Upper lobe of left lung (tissue), 6 donors: ENCODE measurements around the gene PLD3. TPM values are rescaled to one million over a fixed set of nuclear protein-coding genes. Genes with fewer than 3 reads are reported as not detected.

Experiments used
- ATAC-seq, 2 donors: fragments of 200-7000 bp; cut with Tn5 transposase; one replicate each; pipeline ENCODE4 v1.9.1; 2022; ENCODE audit warnings: mild to moderate bottlenecking in 2 of 2, moderate library complexity in 2 of 2; ENCODE audit not compliant: low FRiP score in 2 of 2
- DNase-seq, 2 donors: peaks; one replicate each; pipeline ENCODE4 v3.0.0-alpha.2; 2019 to 2020
- H3K27ac ChIP-seq, 4 donors: fragments of 200-600 bp; sonication (generic); one replicate each; pipeline ENCODE4 v1.5.1; 2016 to 2019
- H3K27me3 ChIP-seq, 4 donors: fragments of 200-600 bp; sonication (generic); one replicate each; pipeline ENCODE4 v1.5.1; 2017 to 2019
- H3K36me3 ChIP-seq, 4 donors: fragments of 200-600 bp; sonication (generic); one replicate each; pipeline ENCODE4 v1.5.1; 2016 to 2019
- H3K4me1 ChIP-seq, 4 donors: fragments of 200-600 bp; sonication (generic); one replicate each; pipeline ENCODE4 v1.5.1; 2018 to 2019
- H3K4me3 ChIP-seq, 4 donors: fragments of 200-600 bp; sonication (generic); one replicate each; pipeline ENCODE4 v1.5.1; 2017 to 2019; ENCODE audit warnings: mild to moderate bottlenecking in 2 of 4, moderate library complexity in 1 of 4
- H3K9me3 ChIP-seq, 4 donors: fragments of 200-600 bp; sonication (generic); one replicate each; pipeline ENCODE4 v1.5.1; 2018 to 2019
- CTCF ChIP-seq, 6 experiments: fragments of 450-650 bp in 4 of 6; fragments of 200-600 bp in 2 of 6; sonication (generic) in 2 of 6; IDR thresholded peaks; one replicate each; pipeline ENCODE4 v1.5.1; 2016 to 2019; ENCODE audit warnings: antibody characterized with exemption in 6 of 6
- EP300 ChIP-seq, 4 donors: sonication (generic); formaldehyde crosslinking; IDR thresholded peaks; one replicate each; pipeline ENCODE4 v1.5.1; 2017; ENCODE audit warnings: antibody characterized with exemption in 4 of 4, control low read depth in 2 of 4
- POLR2A ChIP-seq, 4 donors: fragments of 450-650 bp; IDR thresholded peaks; one replicate each; pipeline ENCODE4 v1.5.1; 2016 to 2017; ENCODE audit warnings: antibody characterized with exemption in 4 of 4, mild to moderate bottlenecking in 2 of 4
- POLR2AphosphoS5 ChIP-seq, 2 donors: sonication (generic); formaldehyde crosslinking; IDR thresholded peaks; one replicate each; pipeline ENCODE4 v1.5.1; 2017; ENCODE audit warnings: antibody characterized with exemption in 2 of 2
- WGBS, 2 donors: methylation state at CpG; one replicate each; pipeline ENCODE4 v1.1.5; 2017 to 2018; 5-methylcytosine and 5-hydroxymethylcytosine counted together
- total RNA-seq, 6 donors: library from RNA; depleted of rRNA in 4 of 6; stranded (reverse); fragments of >200 nt in 4 of 6; gene quantifications; one replicate each; pipeline versions ENCODE4 v1.1.0 to v1.2.1, GENCODE V29; 2016 to 2021
- donor health status: DM: no; HTN: no; CAD: no; lungs with moderate emphysema.
- donor health status: DM: no; HTN: yes; CAD: no; lungs with severe emphysema.

PLD3 gene
- total RNA-seq, 6 donors from 2014 or later = 257 to 710 (median 470) TPM

GRCh38 chr19:40339018-40339728 is 9.3 kb upstream of the PLD3 start:
- Histone ChIP-seq H3K4me1 (peaks cover 0 to 23% (median 17%) of the 10 kb centered on the region in 4 donors), H3K4me3 (no peak overlapping the region), H3K9me3 (no peaks in the 10 kb centered on the region), H3K27me3 (no peaks in the 10 kb centered on the region), H3K36me3 (peaks cover 7 to 19% (median 13%) of the 10 kb centered on the region in 4 donors), H3K27ac (no peak overlapping the region)
- ATAC-seq (no peak), DNase-seq (no peak)
- 88 to 93% methylated on average over 4 of the region's 4 CpGs for WGBS, 2 donors
- TF ChIP-seq POLR2A (IDR thresholded peaks at IDR 0.05) = no peak
- no peak for TF ChIP-seq POLR2AphosphoS5 (IDR thresholded peaks at IDR 0.05)

DNA sequence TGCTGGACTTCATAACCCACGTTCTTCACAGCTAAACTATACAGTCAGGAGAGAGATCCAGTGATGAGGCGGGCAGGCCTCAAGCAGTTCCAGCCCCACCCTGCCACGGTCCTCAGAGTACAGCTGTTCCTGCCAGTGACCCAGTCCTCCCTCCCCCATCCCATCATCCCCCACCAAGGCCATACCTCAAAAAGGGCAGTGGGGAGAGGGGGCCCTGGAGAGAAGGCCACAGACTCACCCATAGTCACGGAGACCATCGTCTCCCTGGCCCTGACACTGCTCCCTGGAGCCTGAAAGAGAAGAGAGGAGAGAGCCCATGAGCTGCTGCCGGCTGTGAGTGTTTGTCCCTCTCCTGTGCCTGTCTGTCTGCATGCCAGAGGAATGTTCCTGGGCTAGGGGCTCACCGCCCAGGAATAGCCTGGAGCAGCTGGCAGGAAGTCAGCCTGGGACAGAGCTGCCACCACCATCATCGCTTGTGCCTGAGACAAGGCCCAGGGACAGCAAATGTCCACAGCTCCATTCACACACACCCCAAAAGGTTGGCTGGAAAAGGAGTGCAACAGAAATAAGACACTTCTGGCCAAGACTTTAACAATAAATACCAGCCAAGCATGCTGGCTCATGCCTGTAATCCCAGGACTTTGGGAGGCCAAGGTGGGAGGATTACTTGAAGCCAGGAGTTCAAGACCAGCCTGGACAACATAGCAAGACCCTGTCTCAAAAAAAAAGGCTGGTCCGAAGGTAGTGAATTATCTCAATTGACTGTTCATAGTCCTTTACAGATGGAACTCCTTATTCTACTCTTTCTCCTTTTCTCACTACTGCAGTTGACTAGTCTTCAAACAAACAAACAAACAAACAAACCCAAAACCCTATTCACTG is 6.7 kb upstream of the PLD3 start:
- peaks cover 0 to 25% (median 18%) of the 10 kb centered on the region in 4 donors for H3K4me1 ChIP-seq
- 55 to 70% methylated on average over 9 of the region's 9 CpGs for WGBS, 2 donors
- DNase-seq (peak in 1 of 2 donors; percentile 78), ATAC-seq (peak; percentile 53 to 78)
- peak overlapping the region; percentile 71 to 86 (median 80) for H3K27ac ChIP-seq
- H3K36me3 ChIP-seq = no peaks in the 10 kb centered on the region
- H3K9me3 ChIP-seq = no peaks in the 10 kb centered on the region
- peak overlapping the region in 1 of 4 donors; percentile 15 for H3K4me3 ChIP-seq
- TF ChIP-seq POLR2AphosphoS5 (IDR thresholded peaks at IDR 0.05) (peak in 1 of 2 donors; percentile 52), EP300 (IDR thresholded peaks at IDR 0.05) (peak in 1 of 4 donors; percentile 26), CTCF (IDR thresholded peaks at IDR 0.05) (no peak), POLR2A (IDR thresholded peaks at IDR 0.05) (peak in 1 of 4 donors; percentile 30)
- no peaks in the 10 kb centered on the region for H3K27me3 ChIP-seq

DNA sequence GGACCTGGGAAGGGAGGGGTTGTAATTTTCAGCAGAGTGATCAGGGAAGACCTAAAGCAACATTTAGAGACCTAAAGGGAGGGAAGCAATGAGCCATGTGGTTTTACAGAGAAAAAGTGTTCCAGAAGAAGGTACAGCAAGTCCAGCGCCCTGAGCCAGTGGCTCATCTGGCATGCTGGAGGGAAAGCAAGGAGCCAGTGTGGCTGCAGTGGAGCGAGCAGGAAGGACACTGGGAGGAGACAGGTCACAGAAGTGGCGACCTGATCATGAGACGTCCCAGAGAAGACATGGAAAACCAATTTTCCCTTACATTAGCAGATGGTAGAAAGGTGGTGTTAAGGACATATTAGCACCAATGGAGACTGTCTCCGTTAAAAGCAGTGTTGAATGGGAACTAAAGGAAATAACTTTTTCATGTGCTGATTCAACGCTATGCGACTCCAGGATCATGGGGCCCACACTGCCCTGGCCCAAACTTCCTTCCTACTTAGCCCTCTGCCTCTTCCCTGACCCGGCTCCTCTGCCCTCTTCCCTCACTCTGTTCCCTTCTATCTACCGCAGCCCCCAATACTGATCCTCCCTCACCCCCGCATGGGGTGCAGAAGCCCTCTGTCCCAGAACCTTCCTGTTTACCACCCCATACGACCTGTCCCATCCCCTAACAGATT is 5.7 kb upstream of the PLD3 start:
- ATAC-seq = no peak
- H3K27ac ChIP-seq = peak overlapping the region; percentile 71 to 86 (median 80)

DNA sequence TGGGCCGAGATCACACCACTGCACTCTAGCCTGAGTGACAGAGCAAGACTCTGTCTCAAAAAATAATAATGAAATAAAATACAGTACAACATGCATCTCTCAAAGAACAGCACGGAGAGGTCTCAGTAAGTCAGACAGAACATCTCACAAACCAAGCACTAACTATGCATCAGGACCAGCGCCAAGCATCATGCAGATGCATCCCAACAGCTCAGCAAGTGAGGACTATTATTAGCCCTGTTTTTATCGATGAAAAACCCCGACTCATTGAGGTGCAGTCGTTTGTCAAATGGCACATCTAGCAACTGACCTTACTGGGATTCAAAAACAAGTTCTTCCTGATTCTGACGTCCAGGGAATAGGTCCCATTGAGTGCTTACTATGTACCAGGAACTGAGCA is 4.1 kb upstream of the PLD3 start:
- Histone ChIP-seq H3K27ac (no peak overlapping the region), H3K9me3 (no peaks in the 10 kb centered on the region), H3K36me3 (no peaks in the 10 kb centered on the region), H3K27me3 (no peaks in the 10 kb centered on the region), H3K4me1 (peaks cover 10 to 41% (median 30%) of the 10 kb centered on the region in 4 donors), H3K4me3 (no peak overlapping the region)
- TF ChIP-seq CTCF (IDR thresholded peaks at IDR 0.05) (no peak), EP300 (IDR thresholded peaks at IDR 0.05) (no peak)
- no peak for DNase-seq
- ATAC-seq = no peak
- WGBS, 2 donors = 65 to 81% methylated on average over 7 of the region's 7 CpGs

More for the DNA sequence above, 5.7 kb upstream of the PLD3 start:
- no peak for TF ChIP-seq POLR2AphosphoS5 (IDR thresholded peaks at IDR 0.05)
- TF ChIP-seq EP300 (IDR thresholded peaks at IDR 0.05) = no peak
- no peak for TF ChIP-seq POLR2A (IDR thresholded peaks at IDR 0.05)
- TF ChIP-seq CTCF (IDR thresholded peaks at IDR 0.05) = no peak
- peaks cover 9 to 34% (median 25%) of the 10 kb centered on the region in 4 donors for H3K4me1 ChIP-seq
- H3K4me3 ChIP-seq = no peak overlapping the region
- no peak for DNase-seq
- H3K27me3 ChIP-seq = no peaks in the 10 kb centered on the region
- 77 to 86% methylated on average over 11 of the region's 11 CpGs for WGBS, 2 donors
- no peaks in the 10 kb centered on the region for H3K36me3 ChIP-seq
- no peaks in the 10 kb centered on the region for H3K9me3 ChIP-seq
